HepG2 (cell line): ENCODE results near the gene ACTL7B. TPM values are rescaled to one million over a fixed set of nuclear protein-coding genes. Genes with fewer than 3 reads are reported as not detected.

Experiments
- ATAC-seq: fragments of 200-7000 bp; cut with Tn5 transposase; 3 replicates; pipeline ENCODE4 v1.9.1; 2020; ENCODE audit warnings: mild to moderate bottlenecking, moderate library complexity
- BruUV-seq: library from RNA; stranded (reverse); fragments of 400-500 nt; replicated peaks from 2 replicates; lab custom pipeline; 2021; lab: Mats Ljungman, UMichigan
- CTCF ChIA-PET: fragments of 300-600 bp; formaldehyde crosslinking; extraction: SDS; loops from one replicate; lab custom pipeline; 2021; ENCODE audit warnings: low total read pairs, inconsistent platforms, low intra/inter-chr PET ratio; lab: Yijun Ruan, JAX
- POLR2A ChIA-PET: fragments of 350-600 bp; sonication (Branson Sonifier 250); formaldehyde crosslinking; loops from one replicate; lab custom pipeline; 2020; ENCODE audit warnings: antibody characterized with exemption, inconsistent platforms; lab: Yijun Ruan, JAX
- DNase-seq: peaks from one replicate; pipeline ENCODE4 v3.0.0-alpha.2; 2015; ENCODE audit warnings: low spot score
- FAIRE-seq: peaks from 3 replicates; lab custom pipeline; 2011; peaks lifted over from hg19 to GRCh38; lab: Jason Lieb, UNC
- H2AFZ ChIP-seq: one replicate; pipeline ENCODE4 v1.6.1; 2011; ENCODE audit warnings: low read length, inconsistent platforms
- H3K27ac ChIP-seq: fragments of 300-600 bp; 3 replicates; pipeline ENCODE4 v1.8.0; 2011; ENCODE audit warnings: mixed run types, mild to moderate bottlenecking, mixed read lengths, low read length, inconsistent platforms; ENCODE audit not compliant: insufficient read depth; ENCODE audit errors: extremely low read length
- H3K27me3 ChIP-seq, 2 experiments: fragments of 200-600 bp in 1 of 2; 2 replicates in 1 of 2; 3 replicates in 1 of 2; pipeline versions ENCODE4 v1.6.0 to v1.8.0; 2011; ENCODE audit warnings: low read length in 2 of 2, mild to moderate bottlenecking in 2 of 2, moderate library complexity in 2 of 2, inconsistent platforms in 1 of 2; ENCODE audit not compliant: insufficient read depth in 2 of 2, control insufficient read depth in 1 of 2
- H3K36me3 ChIP-seq, 2 experiments: fragments of 200-600 bp in 1 of 2; replicated peaks in 1 of 2; 2 replicates in 1 of 2; 3 replicates in 1 of 2; pipeline versions ENCODE4 v1.5.1 to v1.8.0; 2011; ENCODE audit warnings: low read length in 2 of 2, inconsistent platforms in 1 of 2; ENCODE audit not compliant: insufficient read depth in 2 of 2, control insufficient read depth in 1 of 2
- H3K4me1 ChIP-seq: 2 replicates; pipeline ENCODE4 v1.5.1; 2012; ENCODE audit warnings: low read length, inconsistent platforms; ENCODE audit not compliant: insufficient read depth
- H3K4me2 ChIP-seq: 2 replicates; pipeline ENCODE4 v1.6.0; 2011; ENCODE audit warnings: low read depth, low read length, inconsistent platforms
- H3K4me3 ChIP-seq, 3 experiments: fragments of 200-600 bp in 1 of 3; sonication (generic), shearing (Covaris generic) in 1 of 3; replicated peaks in 1 of 3; 2 replicates each; pipeline ENCODE4 v1.5.1; 2011 to 2016; ENCODE audit warnings: low read length in 3 of 3, inconsistent platforms in 2 of 3, low read depth in 2 of 3, mild to moderate bottlenecking in 2 of 3, control low read depth in 1 of 3, mixed read lengths in 1 of 3; ENCODE audit not compliant: insufficient read depth in 1 of 3
- H3K79me2 ChIP-seq: one replicate; pipeline ENCODE4 v1.6.1; 2011; ENCODE audit warnings: low read length, inconsistent platforms; ENCODE audit not compliant: insufficient read depth
- H3K9ac ChIP-seq: 2 replicates; pipeline ENCODE4 v1.6.0; 2011; ENCODE audit warnings: mild to moderate bottlenecking, low read depth, low read length, inconsistent platforms; ENCODE audit not compliant: insufficient read depth
- H3K9me3 ChIP-seq: 2 replicates; pipeline ENCODE4 v1.5.1; 2012; ENCODE audit warnings: mild to moderate bottlenecking, low read length
- H4K20me1 ChIP-seq: 2 replicates; pipeline ENCODE4 v1.6.0; 2011; ENCODE audit warnings: inconsistent platforms, mild to moderate bottlenecking, low read length, moderate library complexity; ENCODE audit not compliant: insufficient read depth
- CEBPB ChIP-seq: IDR thresholded peaks from 2 replicates; pipeline ENCODE4 v1.6.1; 2011; ENCODE audit warnings: low read depth, low read length, improper control_type of control experiment, borderline replicate concordance
- FOXP1 ChIP-seq, 2 experiments: fragments of 450-650 bp in 1 of 2; IDR thresholded peaks; 2 replicates each; pipeline ENCODE4 v1.6.1; 2017 to 2018; ENCODE audit warnings: antibody characterized with exemption in 1 of 2
- LBX2 ChIP-seq: sonication (generic); formaldehyde crosslinking; IDR thresholded peaks from 2 replicates; pipeline ENCODE4 v1.5.0; 2020; ENCODE audit warnings: missing genetic modification reagents, mild to moderate bottlenecking, borderline replicate concordance
- MIER2 ChIP-seq: IDR thresholded peaks from 2 replicates; pipeline ENCODE4 v1.6.1; 2016; ENCODE audit warnings: missing biosample characterization, missing genetic modification reagents
- NKX3-1 ChIP-seq: sonication (generic); formaldehyde crosslinking; IDR thresholded peaks from 2 replicates; pipeline ENCODE4 v1.5.0; 2020; ENCODE audit warnings: missing genetic modification reagents
- SP4 ChIP-seq: sonication (generic); formaldehyde crosslinking; IDR thresholded peaks from 2 replicates; pipeline ENCODE4 v1.8.1; 2023; ENCODE audit warnings: mild to moderate bottlenecking, missing genetic modification reagents
- ZNF280D ChIP-seq: sonication (generic); formaldehyde crosslinking; IDR thresholded peaks from 2 replicates; pipeline ENCODE4 v1.5.1; 2020; ENCODE audit warnings: mild to moderate bottlenecking, missing genetic modification reagents
- ZNF704 ChIP-seq: sonication (generic); formaldehyde crosslinking; IDR thresholded peaks from 2 replicates; pipeline ENCODE4 v1.8.1; 2023; ENCODE audit warnings: mild to moderate bottlenecking, inconsistent platforms, moderate library complexity, missing genetic modification reagents, borderline replicate concordance
- ZNF75D ChIP-seq: sonication (generic); formaldehyde crosslinking; IDR thresholded peaks from 2 replicates; pipeline ENCODE4 v1.8.1; 2023; ENCODE audit warnings: missing genetic modification reagents, mild to moderate bottlenecking, borderline replicate concordance
- WGBS: methylation state at CpG from one replicate; pipeline ENCODE4 v1.1.6; 2017; ENCODE audit warnings: low lambda C conversion rate; 5-methylcytosine and 5-hydroxymethylcytosine counted together
- in situ Hi-C: cut with HindIII; loops from 2 replicates; pipeline ENCODE4 v1.10.0; 2017; ENCODE audit warnings: low pct_unique_long_range_greater_than_20kb; ENCODE audit not compliant: extremely low pct_ligation_motif_present
- intact Hi-C: fragments of 100-400 bp; cut with micrococcal nuclease; formaldehyde crosslinking; loops from one replicate; pipeline ENCODE4 v1.10.0; 2022; ENCODE audit not compliant: unreplicated experiment
- polyA plus RNA-seq, 8 experiments: library from polyadenylated mRNA; depleted of rRNA in 3 of 8; stranded (reverse) in 7 of 8; unstranded in 1 of 8; fragments of >200 nt; fragmentation: Illumina TruSeq in 4 of 8; extraction: Trizol in 4 of 8; gene quantifications; 2 replicates each; pipeline versions ENCODE4 v1.2.1 to v1.2.3, GENCODE V29; 2011 to 2016; ENCODE audit warnings: low read depth in 4 of 8, missing spikeins in 1 of 8, mixed read lengths in 1 of 8; ENCODE audit not compliant: insufficient read depth in 1 of 8
- total RNA-seq, 5 experiments: library from RNA; depleted of rRNA; stranded (reverse); fragments of >200 nt; fragmentation: Illumina TruSeq; extraction: Trizol; gene quantifications; 2 replicates each; pipeline ENCODE4 v1.2.3, GENCODE V29; 2016; ENCODE audit warnings: low read depth in 1 of 5
- TF ChIP-seq, protein P1 (sequence below): fragments of 450-650 bp; IDR thresholded peaks from 2 replicates; pipeline ENCODE4 v1.6.1; 2017; ENCODE audit warnings: mild to moderate bottlenecking

ACTL7B gene
- total and polyA plus RNA-seq, 2 of the 13 experiments (the other 11 are each of a cell fraction or from before 2014, with no cell fraction given): 0.07 to 0.11 TPM

DNA sequence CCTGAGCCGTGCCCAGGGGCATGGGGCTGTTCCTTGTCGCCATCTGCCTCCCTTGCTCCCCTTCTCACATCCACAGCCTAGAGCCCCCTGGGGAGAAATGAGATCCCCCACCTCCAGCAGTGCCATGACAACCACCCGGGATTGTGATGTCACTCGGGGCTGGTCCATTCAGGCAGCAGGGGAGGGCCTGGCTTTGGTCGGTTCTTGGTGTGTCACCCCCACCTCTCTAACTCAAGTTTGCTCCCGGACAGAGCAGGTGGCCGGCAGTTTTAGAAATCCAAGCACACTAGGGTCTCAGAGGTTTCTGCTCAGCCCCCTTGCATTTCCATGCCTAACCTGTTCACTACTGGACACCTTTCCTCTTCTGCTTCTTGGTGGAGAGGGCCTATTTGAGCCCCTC lies at the start of gene ACTL7B (continued):
- no peak for TF ChIP-seq ZNF280D

- ATAC-seq: no peak
- ChIA-PET CTCF (no interaction called here), POLR2A (no interaction called here)
- Histone ChIP-seq H3K79me2 (no peaks in the 10 kb centered on the region), H3K9me3 (no peaks in the 10 kb centered on the region), H3K4me2 (no peak overlapping the region), H3K4me3 (no peak overlapping the region), H3K27me3 (no peaks in the 10 kb centered on the region), H3K27ac (no peak overlapping the region), H4K20me1 (no peaks in the 10 kb centered on the region), H2AFZ (no peak overlapping the region)
- in situ Hi-C loops: no loop called here
- WGBS: 86% methylated on average over 2 of the region's 2 CpGs
- BruUV-seq: no TSS peak
- no peak for FAIRE-seq
- TF ChIP-seq FOXP1 (IDR thresholded peaks at IDR 0.05) (no peak), FOXP1 (CRISPR knock-in tag; IDR thresholded peaks at IDR 0.05) (no peak), CEBPB (peak; percentile 13; the same call in 1 of the 2 replicates), MIER2 (CRISPR knock-in tag) (no peak), ZNF75D (CRISPR knock-in tag) (no peak), LBX2 (CRISPR knock-in tag) (no peak), SP4 (CRISPR knock-in tag) (no peak), NKX3-1 (CRISPR knock-in tag) (no peak), ZNF704 (CRISPR knock-in tag) (no peak)
- TF ChIP-seq, protein P1, sequence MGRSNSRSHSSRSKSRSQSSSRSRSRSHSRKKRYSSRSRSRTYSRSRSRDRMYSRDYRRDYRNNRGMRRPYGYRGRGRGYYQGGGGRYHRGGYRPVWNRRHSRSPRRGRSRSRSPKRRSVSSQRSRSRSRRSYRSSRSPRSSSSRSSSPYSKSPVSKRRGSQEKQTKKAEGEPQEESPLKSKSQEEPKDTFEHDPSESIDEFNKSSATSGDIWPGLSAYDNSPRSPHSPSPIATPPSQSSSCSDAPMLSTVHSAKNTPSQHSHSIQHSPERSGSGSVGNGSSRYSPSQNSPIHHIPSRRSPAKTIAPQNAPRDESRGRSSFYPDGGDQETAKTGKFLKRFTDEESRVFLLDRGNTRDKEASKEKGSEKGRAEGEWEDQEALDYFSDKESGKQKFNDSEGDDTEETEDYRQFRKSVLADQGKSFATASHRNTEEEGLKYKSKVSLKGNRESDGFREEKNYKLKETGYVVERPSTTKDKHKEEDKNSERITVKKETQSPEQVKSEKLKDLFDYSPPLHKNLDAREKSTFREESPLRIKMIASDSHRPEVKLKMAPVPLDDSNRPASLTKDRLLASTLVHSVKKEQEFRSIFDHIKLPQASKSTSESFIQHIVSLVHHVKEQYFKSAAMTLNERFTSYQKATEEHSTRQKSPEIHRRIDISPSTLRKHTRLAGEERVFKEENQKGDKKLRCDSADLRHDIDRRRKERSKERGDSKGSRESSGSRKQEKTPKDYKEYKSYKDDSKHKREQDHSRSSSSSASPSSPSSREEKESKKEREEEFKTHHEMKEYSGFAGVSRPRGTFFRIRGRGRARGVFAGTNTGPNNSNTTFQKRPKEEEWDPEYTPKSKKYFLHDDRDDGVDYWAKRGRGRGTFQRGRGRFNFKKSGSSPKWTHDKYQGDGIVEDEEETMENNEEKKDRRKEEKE: no peak
- TF ChIP-seq, all 625 proteins: peak for 1
- Histone ChIP-seq H3K4me1 (peaks cover 13% of the 10 kb centered on the region), H3K36me3 (peaks cover 26 to 91% of the 10 kb centered on the region in 2 experiments), H3K9ac (no peak overlapping the region)
- DNase-seq: no peak
- intact Hi-C loops: no loop called here
Observed at GRCh38 chr9:108905494-108905893, 49.7 kb upstream of the ACTL7B start.
